GM18519 (cell line): ENCODE data around the gene STXBP1.

Source experiments
- ATAC-seq: cut with Tn5 transposase; IDR thresholded peaks from one replicate; pipeline ENCODE4 v1.9.1; 2021; ENCODE audit warnings: mild to moderate bottlenecking, moderate library complexity; ENCODE audit not compliant: unreplicated experiment, low FRiP score

STXBP1 gene

GRCh38 chr9:127684576-127684975 lies 72.5 kb downstream of the STXBP1 start:
- no peak for ATAC-seq

GRCh38 chr9:127686461-127687393 lies 74.7 kb downstream of the STXBP1 start:
- ATAC-seq, result no peak

- ATAC-seq, result no peak
Measured at GRCh38 chr9:127689329-127690000, 77.4 kb downstream of the STXBP1 start.

DNA sequence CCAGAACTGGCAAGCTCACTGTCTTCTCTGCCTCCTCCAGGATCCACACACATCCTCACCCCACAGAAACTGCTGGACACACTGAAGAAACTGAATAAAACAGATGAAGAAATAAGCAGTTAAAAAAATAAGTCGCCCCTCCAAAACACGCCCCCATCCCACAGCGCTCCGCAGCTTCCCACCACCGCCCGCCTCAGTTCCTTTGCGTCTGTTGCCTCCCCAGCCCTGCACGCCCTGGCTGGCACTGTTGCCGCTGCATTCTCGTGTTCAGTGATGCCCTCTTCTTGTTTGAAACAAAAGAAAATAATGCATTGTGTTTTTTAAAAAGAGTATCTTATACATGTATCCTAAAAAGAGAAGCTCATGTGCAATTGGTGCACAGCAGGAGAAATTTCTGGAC lies 78.7 kb downstream of the STXBP1 start:
- ATAC-seq, result no peak

DNA sequence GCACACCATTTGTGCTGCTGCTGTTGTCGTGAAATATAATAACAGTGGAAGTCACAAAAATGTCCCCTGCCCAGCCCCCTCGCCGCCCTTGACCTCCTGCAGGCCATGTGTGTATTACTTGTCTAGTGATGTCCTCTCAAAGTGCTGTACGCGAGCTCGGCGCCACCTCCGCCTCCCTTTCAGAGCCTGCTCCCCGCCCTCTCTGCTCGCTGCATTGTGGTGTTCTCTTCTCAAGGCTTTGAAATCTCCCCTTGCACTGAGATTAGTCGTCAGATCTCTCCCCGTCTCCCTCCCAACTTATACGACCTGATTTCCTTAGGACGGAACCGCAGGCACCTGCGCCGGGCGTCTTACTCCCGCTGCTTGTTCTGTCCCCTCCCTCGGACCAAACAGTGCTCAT lies 80.0 kb downstream of the STXBP1 start:
- ATAC-seq, result no peak

DNA sequence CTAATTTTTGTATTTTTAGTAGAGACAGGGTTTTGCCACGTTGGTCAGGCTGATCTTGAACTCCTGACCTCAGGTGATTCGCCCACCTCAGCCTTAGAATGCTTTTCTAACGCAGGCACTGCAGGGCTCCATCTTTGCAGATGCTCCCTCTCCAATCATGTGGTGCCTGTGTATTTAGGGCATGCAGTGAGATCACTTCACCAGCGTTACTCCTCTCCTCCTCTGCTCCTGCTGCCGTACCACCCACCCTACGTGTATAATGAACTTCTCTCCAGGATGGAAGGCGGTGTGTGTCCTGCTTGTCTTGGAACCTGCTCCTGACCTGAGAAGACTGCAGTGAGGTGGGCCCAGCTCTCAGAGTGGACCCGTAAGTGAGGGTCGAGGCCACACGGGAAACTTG lies 81.1 kb downstream of the STXBP1 start:
- ATAC-seq, result no peak

DNA sequence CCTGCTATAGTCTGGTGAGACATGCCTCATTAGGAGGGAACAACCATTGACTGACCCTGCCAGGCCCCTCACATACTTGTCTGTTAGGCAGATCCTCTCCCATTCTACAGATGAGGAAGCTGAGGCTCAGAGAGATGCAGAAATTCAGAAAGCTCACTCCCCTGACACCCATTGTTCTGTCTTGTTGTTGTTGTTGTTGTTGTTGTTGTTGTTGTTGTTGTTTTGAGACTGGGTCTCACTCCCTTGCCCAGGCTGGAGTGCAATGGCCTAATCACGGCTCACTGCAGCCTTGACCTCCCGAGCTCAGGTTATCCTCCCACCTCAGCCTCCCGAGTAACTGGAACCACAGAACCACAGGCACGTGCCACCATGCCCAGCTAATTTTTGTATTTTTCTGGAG lies 81.6 kb downstream of the STXBP1 start:
- no peak for ATAC-seq

GRCh38 chr9:127694890-127695720 lies 83.0 kb downstream of the STXBP1 start:
- ATAC-seq, result no peak

DNA sequence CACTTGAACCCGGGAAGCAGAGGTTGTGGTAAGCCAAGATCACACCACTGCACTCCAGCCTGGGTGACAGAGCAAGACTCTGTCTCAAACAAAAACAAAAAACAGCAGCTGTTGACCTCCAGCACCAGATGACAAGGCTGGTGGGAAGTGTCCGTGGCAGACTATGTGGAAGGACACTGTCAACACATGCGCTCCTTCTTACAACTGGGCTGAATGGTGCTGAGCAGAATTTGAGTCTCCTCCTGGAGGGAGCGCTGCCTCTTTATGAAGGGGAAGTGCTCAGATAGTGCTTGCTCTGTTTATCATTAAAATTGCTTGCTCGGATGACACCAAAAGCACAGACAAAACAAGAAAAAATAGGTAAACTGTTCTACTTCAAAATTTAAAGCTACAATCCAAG lies 85.5 kb downstream of the STXBP1 start:
- ATAC-seq, result no peak

- ATAC-seq, result no peak
Measured at GRCh38 chr9:127698386-127698785, 86.3 kb downstream of the STXBP1 start.

- peak; percentile 51 for ATAC-seq
Measured at GRCh38 chr9:127698985-127699670, 87.1 kb downstream of the STXBP1 start.

DNA sequence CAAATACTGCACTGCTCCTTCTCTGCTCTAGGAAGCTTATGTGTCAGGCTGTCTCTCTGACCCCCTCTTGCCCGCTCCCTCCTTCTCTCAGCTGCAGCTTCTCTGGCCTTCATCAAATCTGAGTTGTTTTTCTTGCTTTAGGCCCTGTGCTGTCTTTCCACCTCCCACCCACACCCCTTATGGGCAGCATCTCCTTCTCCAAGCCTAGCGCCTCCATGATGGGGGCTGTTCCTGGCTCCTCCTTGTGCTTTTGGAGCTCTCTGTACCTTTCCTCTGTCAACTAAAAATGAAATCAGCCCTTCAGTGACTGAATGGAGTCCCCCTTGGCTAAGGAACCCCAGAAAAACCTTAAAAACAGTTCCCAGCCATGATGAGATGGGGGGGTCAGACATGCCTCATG lies 88.1 kb downstream of the STXBP1 start:
- no peak for ATAC-seq

DNA sequence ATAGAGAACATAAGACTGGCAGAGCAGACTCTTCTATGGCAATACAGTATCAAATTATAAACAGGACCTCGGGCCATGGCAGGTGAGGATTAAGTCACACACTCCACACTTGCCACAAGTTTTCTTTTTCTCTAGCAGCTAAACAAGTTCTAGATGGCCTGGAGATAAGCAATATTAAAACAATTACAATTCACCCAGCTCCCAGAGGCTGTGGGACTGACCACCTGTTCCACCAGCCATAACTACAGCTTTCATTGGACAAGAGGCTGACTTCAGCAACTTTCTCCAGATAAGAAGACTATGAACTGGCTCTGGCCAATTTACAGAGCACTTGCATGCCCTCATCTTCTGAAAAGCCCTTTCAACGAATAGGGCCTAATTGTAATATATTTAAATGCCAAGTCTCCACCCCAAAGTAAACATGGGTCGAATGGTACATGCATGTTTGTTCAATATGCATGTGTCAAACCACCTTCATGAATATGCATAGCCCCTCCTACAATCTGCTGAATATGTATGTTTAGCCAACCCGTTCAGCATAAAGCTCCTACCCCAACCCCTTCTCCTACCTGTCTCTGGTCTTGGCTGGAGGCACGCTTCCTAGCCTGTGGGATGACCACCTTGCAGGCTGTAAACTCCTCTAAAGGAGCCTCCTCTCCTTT lies 88.6 kb downstream of the STXBP1 start:
- ATAC-seq, result no peak

DNA sequence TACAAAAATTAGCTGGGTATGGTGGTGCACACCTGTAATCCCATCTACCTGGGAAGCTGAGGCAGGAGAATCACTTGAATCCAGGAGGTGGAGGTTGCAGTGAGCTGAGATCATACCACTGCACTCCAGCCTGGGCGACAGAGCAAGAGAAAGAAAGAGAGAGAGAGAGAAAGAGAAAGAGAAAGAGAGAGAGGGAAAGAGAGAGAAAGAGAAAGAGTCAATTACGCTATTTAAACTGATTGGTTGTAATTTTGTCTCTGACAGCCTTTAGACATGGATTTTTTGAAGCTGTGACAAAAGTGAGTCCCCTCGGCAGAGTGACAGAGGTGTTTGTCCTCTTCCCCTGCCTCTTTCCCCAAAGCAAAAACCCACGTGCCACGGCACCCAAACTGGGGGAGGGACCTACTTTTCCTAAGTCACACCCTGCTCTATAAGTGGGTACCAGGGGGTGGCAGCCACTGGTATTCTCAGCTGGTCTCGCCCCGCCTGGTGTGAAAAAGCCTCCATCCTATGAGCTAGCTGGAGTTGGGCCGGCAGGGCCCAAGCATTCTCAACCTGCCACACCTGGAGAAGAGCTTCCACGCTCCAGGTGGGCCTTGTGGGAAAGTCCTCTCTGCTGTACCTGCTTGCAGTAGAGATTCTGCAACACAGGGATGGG lies 91.3 kb downstream of the STXBP1 start:
- ATAC-seq, result no peak

GRCh38 chr9:127705577-127706379 lies 93.7 kb downstream of the STXBP1 start:
- ATAC-seq, result no peak

DNA sequence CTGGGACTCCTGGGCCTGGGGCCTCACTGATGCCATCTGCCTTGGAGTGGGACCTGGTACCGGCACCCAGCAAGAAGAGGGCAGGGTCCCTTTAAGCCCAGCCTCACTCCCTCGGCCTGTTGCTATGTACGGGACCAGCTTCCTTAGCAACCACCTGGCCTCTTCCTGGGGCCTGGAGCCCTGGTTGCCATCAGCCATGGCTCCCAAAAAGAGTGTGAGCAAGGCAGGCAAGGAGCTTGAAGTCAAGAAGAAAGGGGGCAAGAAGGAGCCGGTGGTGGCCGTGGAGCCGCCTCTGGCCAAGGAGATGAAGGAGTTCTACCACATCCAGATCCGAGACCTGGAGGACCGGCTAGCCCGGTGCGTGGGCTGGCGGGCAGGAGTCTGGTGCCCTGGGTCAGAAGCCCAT lies 94.8 kb downstream of the STXBP1 start, which contains the start of gene CFAP157:
CFAP157 (plus strand) TSS at position 153 of the 406 bp plus-strand sequence; CDS start at position 197, 44 bp downstream.
- ATAC-seq, result no peak

GRCh38 chr9:127707766-127708165 lies 95.7 kb downstream of the STXBP1 start:
- no peak for ATAC-seq

- no peak for ATAC-seq
Measured at GRCh38 chr9:127708952-127709587, 97.0 kb downstream of the STXBP1 start.
